ENCODE data around the gene EMILIN2.
A peak's percentile ranks its signal among the peaks of the same experiment; 100 is the strongest.

The EMILIN2 gene

GRCh38 chr18:2901423-2901985, 54.7 kb downstream of the EMILIN2 start:
- no peak for DNase-seq

- no peak for DNase-seq
Measured at GRCh38 chr18:2902327-2902726, 55.5 kb downstream of the EMILIN2 start.

DNA sequence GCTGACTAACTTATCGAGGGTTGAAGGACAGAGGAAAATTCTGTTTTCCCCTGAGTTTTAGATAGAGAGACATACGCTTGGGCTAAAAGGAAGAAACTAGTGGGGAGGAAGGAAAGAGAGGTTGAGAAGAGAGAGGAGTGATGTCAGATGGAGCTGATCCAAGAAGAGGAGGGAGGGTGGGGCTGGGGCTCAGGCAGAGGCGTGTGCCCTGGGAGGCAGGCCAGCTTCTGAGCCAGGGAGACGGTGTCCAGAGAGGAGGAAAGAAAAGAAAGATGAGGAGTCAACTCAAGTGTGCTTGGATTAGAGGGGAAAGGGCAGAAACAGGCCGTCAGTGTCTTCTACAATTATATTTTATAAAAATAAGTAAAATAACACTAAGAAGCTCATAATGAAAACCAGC, 56.2 kb downstream of the EMILIN2 start:
- no peak for DNase-seq

GRCh38 chr18:2905854-2906703, 59.3 kb downstream of the EMILIN2 start:
- DNase-seq: peak; percentile 84

- DNase-seq: peak; percentile 86
Measured at GRCh38 chr18:2906704-2907549, 60.1 kb downstream of the EMILIN2 start.

- DNase-seq: no peak
Measured at GRCh38 chr18:2907550-2908135, 60.8 kb downstream of the EMILIN2 start.

DNA sequence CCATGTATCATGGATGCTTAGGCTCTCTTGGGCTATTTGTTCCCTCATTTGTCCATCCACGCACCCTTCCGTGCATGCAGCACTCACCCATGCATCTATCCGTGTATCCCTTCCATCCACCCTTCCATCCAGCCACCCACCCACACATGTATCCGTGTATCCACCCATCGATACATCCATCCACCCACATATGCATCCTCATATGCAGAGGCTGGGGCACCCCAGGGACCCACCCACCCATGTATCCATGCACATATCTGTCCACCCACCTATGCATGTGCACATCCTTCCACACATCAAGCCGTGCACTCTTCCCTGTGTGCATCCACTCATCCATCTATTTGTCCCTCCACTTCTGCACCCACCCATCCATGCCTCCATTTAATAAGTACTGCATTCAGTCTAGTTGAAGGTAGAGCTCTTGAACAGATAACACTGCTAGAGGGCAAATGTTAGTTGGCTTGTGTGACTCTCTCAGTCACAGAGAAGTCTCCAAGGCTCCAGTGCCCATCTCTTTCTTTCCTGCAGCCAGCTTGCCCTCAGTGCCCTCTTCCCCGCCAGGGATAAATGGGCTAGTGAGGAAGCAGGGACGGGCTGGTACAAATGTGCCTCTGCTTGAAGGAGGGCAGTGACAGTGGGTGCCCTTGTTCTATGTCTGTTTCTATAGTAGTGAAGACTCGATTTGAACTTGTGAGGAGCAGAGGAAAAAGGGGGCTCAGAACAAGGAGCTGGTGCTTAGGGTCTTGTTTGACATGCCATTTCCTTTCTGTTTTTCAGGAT, 61.5 kb downstream of the EMILIN2 start:
- peak; percentile 54 for DNase-seq

- DNase-seq: peak; percentile 51
Measured at GRCh38 chr18:2908946-2909335, 62.1 kb downstream of the EMILIN2 start.

DNA sequence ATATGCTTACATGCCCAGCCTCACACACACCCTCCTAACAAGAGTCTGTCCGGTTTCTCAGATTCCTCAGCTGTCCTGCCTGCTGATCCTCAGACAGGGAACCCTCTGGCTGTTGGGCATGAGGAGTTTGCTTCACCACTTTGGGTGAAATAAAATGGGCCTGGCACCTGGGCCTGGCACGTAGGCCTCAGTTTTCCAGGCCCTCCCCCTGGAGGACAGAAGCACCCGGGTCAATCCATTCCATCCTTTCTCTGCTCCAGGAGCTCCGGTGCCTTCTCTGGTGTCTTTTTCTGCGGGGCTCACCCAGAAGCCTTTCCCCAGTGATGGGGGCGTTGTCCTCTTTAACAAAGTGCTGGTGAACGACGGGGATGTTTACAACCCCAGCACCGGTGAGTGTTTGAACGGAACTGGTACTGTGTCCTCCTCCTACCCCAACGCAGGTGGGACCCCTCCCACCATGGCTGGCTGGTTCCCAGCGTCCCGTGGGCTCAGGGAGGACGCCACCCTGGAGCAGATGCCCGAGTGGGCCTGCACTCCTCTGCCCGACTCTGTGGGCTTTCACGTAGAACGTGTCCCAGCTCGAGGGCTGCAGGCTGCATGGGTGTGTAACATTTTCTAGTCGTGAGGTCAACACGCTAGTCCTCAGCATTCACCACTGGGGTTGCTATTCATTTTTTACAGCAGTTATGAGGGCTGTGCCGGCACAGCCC, 62.8 kb downstream of the EMILIN2 start:
- peak; percentile 54 for DNase-seq

GRCh38 chr18:2910261-2910660, 63.5 kb downstream of the EMILIN2 start:
- no peak for DNase-seq

DNA sequence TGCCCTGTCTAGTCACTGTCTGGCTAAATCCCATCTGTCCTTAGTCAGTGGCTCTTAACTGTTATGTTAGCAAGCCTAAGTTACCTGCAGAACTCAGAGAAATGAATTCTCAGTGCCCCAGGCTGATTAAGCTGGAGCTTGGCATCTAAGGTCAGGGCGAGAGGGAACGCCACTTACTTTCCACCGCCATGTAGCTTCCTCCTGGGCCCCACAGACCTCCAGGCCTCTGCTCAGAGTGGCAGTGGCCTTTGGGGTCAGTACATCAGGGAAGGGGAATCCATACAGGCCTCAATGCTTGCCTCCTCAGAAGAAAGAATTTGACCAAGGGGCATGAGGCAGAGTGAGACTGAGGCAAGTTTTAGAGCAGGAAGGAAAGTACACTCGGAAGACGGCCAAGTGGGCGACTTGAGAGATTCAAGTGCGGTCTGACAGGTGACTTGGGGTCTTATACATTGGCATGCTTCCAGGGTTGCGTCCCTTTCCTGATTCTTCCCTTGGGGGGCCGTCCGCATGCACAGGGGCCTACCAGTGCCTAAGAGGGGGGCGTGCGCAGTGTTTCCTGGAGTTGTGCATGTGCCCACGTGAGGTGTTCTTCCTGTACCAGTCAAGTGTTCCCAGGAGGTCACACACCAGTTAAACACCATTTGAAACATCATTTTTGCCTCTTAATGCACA, 64.1 kb downstream of the EMILIN2 start:
- no peak for DNase-seq

GRCh38 chr18:2911533-2911932, 64.7 kb downstream of the EMILIN2 start:
- DNase-seq: no peak

- no peak for DNase-seq
Measured at GRCh38 chr18:2912357-2913299, 65.8 kb downstream of the EMILIN2 start.

DNA sequence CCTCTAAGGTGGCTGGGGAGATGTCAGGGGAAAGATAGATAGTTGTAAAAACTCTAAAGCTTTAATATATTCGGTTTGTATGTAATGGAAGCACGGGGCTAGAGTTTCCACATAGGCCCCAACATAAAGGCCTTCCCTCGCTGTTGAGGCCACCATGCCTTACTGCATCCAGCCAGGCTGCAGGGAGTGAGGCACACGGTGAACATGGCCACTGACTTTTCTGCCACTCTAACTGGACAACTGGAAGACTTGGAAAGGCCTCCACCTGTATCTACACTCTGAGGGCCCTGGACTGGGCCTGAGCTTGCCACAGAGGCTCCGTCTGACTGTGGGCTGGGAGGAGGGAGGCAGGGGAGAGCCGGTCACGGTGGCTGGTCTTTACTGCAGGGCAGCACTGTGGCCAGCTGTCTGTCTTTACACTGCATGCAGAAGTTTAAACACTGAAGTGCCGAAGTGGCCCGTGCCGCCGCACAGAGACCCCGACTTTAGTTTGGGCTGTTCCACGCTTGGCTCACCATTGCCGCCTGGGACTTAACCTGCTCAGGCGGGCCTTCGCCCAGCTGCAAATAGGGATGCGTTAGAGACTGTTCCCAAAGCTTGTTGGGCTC, 66.7 kb downstream of the EMILIN2 start:
- DNase-seq: peak; percentile 59

DNA sequence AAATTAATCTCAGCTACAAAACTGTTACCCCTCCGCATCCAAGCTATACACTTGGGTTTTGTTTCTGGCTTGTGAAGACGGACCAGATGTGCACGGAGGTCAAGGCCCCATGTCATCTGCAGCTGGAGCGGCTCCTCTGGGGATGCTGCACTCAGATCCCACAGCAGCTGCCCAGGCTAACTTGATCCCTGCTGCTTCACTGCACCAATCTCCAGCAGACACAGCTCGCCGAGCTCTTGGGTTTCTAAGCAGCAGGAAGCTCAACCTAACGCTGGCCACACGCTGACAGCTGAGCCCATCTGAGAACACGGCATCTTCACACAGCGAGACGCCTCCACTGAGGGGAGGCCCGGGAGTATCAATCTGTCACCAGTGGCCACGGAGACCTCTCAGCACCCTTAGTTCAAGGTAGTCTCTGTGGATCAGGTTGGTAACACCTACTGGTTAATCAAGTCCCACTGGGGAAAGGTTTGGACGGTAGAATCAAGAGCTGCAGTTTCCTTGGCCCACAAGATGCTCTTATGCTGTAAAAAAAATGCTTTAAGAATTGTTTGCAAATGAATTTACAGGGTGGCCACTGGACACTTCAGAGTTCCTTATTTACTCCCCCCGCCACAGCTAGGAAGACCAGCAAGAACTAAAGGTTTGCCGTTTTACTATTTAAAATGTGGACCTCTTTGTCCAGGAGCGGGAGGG, 67.5 kb downstream of the EMILIN2 start:
- DNase-seq: peak; percentile 38

DNA sequence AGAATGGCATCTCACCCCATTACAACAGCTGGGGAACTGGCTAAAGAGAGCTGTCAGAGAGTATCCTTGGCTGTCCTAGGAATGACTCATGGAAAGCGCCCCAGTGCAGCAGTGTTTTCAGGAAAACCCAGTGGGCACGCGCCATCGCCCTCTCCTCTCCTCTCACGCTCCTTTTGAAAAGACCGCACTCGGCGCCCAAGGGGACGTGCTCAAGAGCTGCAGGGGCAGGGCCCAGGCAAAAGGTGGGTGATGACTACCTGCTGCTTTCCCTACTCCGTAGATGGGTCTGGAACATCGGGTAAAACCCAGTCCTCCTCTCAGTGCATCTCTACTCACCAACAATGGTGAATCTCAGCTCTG, 68.1 kb downstream of the EMILIN2 start:
- DNase-seq: no peak

- peak; percentile 52 for DNase-seq
Measured at GRCh38 chr18:2915486-2915885, 68.7 kb downstream of the EMILIN2 start.

GRCh38 chr18:2916184-2916583, 69.4 kb downstream of the EMILIN2 start:
- DNase-seq: peak; percentile 47
